ENCODE measurements around the gene SBK2. TPM values are rescaled to one million over a fixed set of nuclear protein-coding genes. Genes with fewer than 3 reads are reported as not detected.

SBK2 gene
- total and polyA plus RNA-seq, 2 donors (not counting 1 experiment from before 2014, with no cell fraction given) = not detected

GRCh38 chr19:55527197-55528029 lies 9.5 kb downstream of the SBK2 start:
- Histone ChIP-seq H3K4me2 (ENCODE audit: extremely low read depth, insufficient read depth, low read length) (no peak overlapping the region), H3K36me3 (ENCODE audit: control insufficient read depth, insufficient read depth, low read length) (no peaks in the 10 kb centered on the region), H3K9me3 (ENCODE audit: control insufficient read depth, insufficient read depth, low read depth, low read length) (no peaks in the 10 kb centered on the region), H3K27me3 (ENCODE audit: control insufficient read depth, insufficient read depth, low read length) (no peaks in the 10 kb centered on the region), H3K27ac (ENCODE audit: insufficient read depth, low read length) (no peak overlapping the region), H3K79me2 (ENCODE audit: control insufficient read depth, insufficient read depth, low read length) (no peaks in the 10 kb centered on the region), H3K9ac (ENCODE audit: insufficient read depth, low read length) (no peak overlapping the region), H3K4me3 (replicated peaks in 1 of 4; ENCODE audit: control extremely low read depth in 1 of 4, insufficient read depth in 1 of 4, low read depth in 3 of 4, low read length in 4 of 4) (no peak overlapping the region), H4K20me1 (ENCODE audit: control insufficient read depth, extremely low read depth, insufficient read depth, low read length) (no peaks in the 10 kb centered on the region), H2AFZ (ENCODE audit: low read length) (no peak overlapping the region), H3K4me1 (ENCODE audit: control insufficient read depth, extremely low read depth, insufficient read depth, low read length) (peaks cover 5% of the 10 kb centered on the region)
- no peak for DNase-seq (ENCODE audit: low read depth in 2 of 2)
- no peak for TF ChIP-seq EZH2 (IDR thresholded peaks at IDR 0.05; ENCODE audit: low read length, missing control alignments)
- TF ChIP-seq, protein P1, sequence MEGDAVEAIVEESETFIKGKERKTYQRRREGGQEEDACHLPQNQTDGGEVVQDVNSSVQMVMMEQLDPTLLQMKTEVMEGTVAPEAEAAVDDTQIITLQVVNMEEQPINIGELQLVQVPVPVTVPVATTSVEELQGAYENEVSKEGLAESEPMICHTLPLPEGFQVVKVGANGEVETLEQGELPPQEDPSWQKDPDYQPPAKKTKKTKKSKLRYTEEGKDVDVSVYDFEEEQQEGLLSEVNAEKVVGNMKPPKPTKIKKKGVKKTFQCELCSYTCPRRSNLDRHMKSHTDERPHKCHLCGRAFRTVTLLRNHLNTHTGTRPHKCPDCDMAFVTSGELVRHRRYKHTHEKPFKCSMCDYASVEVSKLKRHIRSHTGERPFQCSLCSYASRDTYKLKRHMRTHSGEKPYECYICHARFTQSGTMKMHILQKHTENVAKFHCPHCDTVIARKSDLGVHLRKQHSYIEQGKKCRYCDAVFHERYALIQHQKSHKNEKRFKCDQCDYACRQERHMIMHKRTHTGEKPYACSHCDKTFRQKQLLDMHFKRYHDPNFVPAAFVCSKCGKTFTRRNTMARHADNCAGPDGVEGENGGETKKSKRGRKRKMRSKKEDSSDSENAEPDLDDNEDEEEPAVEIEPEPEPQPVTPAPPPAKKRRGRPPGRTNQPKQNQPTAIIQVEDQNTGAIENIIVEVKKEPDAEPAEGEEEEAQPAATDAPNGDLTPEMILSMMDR (conservative IDR thresholded peaks at IDR 0.05 in 1 of 2, IDR thresholded peaks at IDR 0.05 in 1 of 2; ENCODE audit: low read depth in 1 of 2, low read length in 2 of 2) = no peak

- peak overlapping the region; percentile 32 for H3K4me2 ChIP-seq (ENCODE audit: extremely low read depth, insufficient read depth, low read length)
- H3K27me3 ChIP-seq (ENCODE audit: control insufficient read depth, insufficient read depth, low read length) = no peaks in the 10 kb centered on the region
- no peaks in the 10 kb centered on the region for H3K9me3 ChIP-seq (ENCODE audit: control insufficient read depth, insufficient read depth, low read depth, low read length)
- no peak overlapping the region for H3K27ac ChIP-seq (ENCODE audit: insufficient read depth, low read length)
- peak; percentile 52 to 84 for DNase-seq (ENCODE audit: low read depth in 2 of 2)
- no peak overlapping the region for H2AFZ ChIP-seq (ENCODE audit: low read length)
- H4K20me1 ChIP-seq (ENCODE audit: control insufficient read depth, extremely low read depth, insufficient read depth, low read length) = no peaks in the 10 kb centered on the region
- H3K79me2 ChIP-seq (ENCODE audit: control insufficient read depth, insufficient read depth, low read length) = no peaks in the 10 kb centered on the region
- peaks cover 9% of the 10 kb centered on the region for H3K4me1 ChIP-seq (ENCODE audit: control insufficient read depth, extremely low read depth, insufficient read depth, low read length)
- H3K9ac ChIP-seq (ENCODE audit: insufficient read depth, low read length) = no peak overlapping the region
- no peak overlapping the region for H3K4me3 ChIP-seq (replicated peaks in 1 of 4; ENCODE audit: control extremely low read depth in 1 of 4, insufficient read depth in 1 of 4, low read depth in 3 of 4, low read length in 4 of 4)
- no peaks in the 10 kb centered on the region for H3K36me3 ChIP-seq (ENCODE audit: control insufficient read depth, insufficient read depth, low read length)
- TF ChIP-seq EZH2 (IDR thresholded peaks at IDR 0.05; ENCODE audit: low read length, missing control alignments) = no peak
- TF ChIP-seq, protein P1 (conservative IDR thresholded peaks at IDR 0.05 in 1 of 2, IDR thresholded peaks at IDR 0.05 in 1 of 2; ENCODE audit: low read depth in 1 of 2, low read length in 2 of 2) = no peak
Measured at GRCh38 chr19:55526216-55527196, 10.4 kb downstream of the SBK2 start.
